Lower leg skin (tissue), 4 donors: ENCODE results near the gene GREB1. TPM values are rescaled to one million over a fixed set of nuclear protein-coding genes. Genes with fewer than 3 reads are reported as not detected.
A peak's percentile ranks its signal among the peaks of the same experiment; 100 is the strongest.

Experiments used
- DNase-seq, 2 donors: peaks; one replicate each; pipeline ENCODE4 v3.0.0-alpha.2; 2019; ENCODE audit warnings: low spot score in 2 of 2
- H3K4me3 ChIP-seq: fragments of 200-600 bp; sonication (generic); 2 replicates; pipeline ENCODE4 v1.5.1; 2017; ENCODE audit warnings: mild to moderate bottlenecking, low read depth; ENCODE audit not compliant: poor library complexity, severe bottlenecking
- POLR2A ChIP-seq, 2 donors: fragments of 450-650 bp; IDR thresholded peaks; one replicate each; pipeline ENCODE4 v1.6.1; 2016 to 2017; ENCODE audit warnings: antibody characterized with exemption in 2 of 2, mild to moderate bottlenecking in 1 of 2, moderate library complexity in 1 of 2
- WGBS, 2 donors: methylation state at CpG; one replicate each; pipeline ENCODE4 v1.1.5; 2018; 5-methylcytosine and 5-hydroxymethylcytosine counted together
- intact Hi-C: fragments of 100-400 bp; cut with DNase I; formaldehyde crosslinking; loops from one replicate; pipeline ENCODE4 v1.15.0; 2023; ENCODE audit warnings: low total_unique reads
- total RNA-seq, 4 donors: library from RNA; depleted of rRNA; stranded (reverse); fragments of >200 nt; gene quantifications; one replicate each; pipeline ENCODE4 v1.1.0, GENCODE V29; 2016
- TF ChIP-seq, protein P1 (sequence below), 3 donors: fragments of 450-650 bp; IDR thresholded peaks; one replicate each; pipeline ENCODE4 v1.5.1; 2016; ENCODE audit warnings: antibody characterized with exemption in 3 of 3, mild to moderate bottlenecking in 3 of 3, moderate library complexity in 2 of 3

Gene GREB1
- total RNA-seq, 4 donors from 2014 or later, result 2.4 to 12.2 (median 4.0) TPM

DNA sequence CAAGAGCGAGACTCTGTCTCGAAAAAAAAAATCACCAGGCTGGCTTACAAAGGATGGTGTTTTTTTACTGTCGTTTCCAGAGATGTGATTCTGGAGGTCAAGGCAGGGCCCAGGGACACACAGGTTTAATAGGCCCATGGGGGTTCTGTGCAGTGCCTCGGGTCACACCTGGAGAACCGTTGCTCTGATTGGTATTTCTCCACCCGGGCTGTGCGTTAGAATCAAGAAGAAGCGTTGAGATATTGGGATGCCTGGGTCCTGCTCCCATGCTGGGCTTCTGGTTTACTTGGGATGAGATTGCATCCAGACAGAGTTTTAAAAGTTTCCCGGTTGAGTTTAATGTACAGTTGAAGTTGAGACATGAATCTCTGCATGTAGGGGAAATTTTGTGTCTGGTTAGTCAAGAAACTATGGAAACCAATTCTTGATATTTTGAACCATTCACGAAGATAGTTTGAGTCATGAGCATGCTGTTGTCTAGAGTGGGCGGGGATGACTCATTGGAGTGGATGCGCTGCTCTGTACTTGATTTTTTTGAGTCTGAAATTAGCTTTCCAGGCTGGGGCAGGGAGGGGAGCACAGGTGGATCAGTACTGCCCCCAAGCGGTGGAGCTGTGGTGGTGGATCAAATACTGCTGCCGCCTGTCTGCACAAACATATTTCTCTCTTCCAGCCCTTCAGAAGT lies 50.1 kb downstream of the GREB1 start:
- 48 to 49% methylated on average over 14 of the region's 14 CpGs for WGBS, 2 donors
- no peak for TF ChIP-seq POLR2A (IDR thresholded peaks at IDR 0.05)
- TF ChIP-seq, protein P1, sequence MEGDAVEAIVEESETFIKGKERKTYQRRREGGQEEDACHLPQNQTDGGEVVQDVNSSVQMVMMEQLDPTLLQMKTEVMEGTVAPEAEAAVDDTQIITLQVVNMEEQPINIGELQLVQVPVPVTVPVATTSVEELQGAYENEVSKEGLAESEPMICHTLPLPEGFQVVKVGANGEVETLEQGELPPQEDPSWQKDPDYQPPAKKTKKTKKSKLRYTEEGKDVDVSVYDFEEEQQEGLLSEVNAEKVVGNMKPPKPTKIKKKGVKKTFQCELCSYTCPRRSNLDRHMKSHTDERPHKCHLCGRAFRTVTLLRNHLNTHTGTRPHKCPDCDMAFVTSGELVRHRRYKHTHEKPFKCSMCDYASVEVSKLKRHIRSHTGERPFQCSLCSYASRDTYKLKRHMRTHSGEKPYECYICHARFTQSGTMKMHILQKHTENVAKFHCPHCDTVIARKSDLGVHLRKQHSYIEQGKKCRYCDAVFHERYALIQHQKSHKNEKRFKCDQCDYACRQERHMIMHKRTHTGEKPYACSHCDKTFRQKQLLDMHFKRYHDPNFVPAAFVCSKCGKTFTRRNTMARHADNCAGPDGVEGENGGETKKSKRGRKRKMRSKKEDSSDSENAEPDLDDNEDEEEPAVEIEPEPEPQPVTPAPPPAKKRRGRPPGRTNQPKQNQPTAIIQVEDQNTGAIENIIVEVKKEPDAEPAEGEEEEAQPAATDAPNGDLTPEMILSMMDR (IDR thresholded peaks at IDR 0.05), result peak in 1 of 3 donors; percentile 21
- DNase-seq, result peak; percentile 81 to 92
- intact Hi-C loops, result loop anchor here (5.0 kb wide), 1 partner anchor 107 kb away; no protein-coding TSS in a partner anchor
- H3K4me3 ChIP-seq, result no peak overlapping the region

DNA sequence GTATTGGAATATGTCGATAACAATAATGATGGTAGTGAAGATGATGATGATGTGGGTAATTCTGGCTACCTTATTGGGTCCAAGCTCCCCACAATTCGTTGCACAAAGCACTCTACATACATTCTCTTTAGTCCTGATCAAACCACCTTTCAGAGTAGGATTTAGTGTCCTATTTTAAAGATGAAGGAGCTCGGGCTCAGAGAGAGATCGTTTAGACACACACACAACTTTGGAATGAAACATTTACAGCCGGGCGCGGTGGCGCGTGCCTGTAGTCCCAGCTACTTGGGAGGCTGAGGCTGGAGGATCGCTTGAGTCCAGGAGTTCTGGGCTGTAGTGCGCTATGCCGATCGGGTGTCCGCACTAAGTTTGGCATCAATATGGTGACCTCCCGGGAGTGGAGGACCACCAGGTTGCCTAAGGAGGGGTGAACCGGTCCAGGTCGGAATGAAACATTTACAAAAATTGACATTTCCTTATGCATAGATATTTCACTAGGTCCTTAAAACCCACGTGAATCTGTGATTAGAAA lies 50.7 kb downstream of the GREB1 start:
- no peak overlapping the region for H3K4me3 ChIP-seq
- WGBS, 2 donors, result 80 to 81% methylated on average over 18 of the region's 18 CpGs
- no peak for TF ChIP-seq POLR2A (IDR thresholded peaks at IDR 0.05)
- TF ChIP-seq, protein P1 (IDR thresholded peaks at IDR 0.05), result no peak
- intact Hi-C loops, result loop anchor here (5.0 kb wide), 1 partner anchor 107 kb away; no protein-coding TSS in a partner anchor
- DNase-seq, result no peak

DNA sequence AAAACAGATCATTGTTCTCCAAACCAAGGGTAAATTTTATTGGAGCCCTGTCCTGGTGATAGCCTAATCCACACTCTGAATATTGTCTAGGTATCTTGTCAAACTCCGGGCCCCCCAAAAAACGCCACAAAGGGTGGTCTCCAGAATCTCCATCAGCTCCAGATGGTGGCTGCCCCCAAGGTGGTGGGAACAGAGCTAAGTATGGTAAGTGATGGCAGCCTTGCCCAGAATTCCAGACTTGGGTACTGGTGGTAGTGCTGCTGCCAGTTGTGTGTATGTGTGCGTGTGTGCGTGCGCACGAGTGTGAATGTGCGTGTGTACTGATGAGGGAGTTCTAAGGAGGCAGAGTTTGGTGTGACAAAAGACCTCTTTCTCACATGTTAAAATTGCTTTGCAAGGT lies 51.2 kb downstream of the GREB1 start:
- no peak for DNase-seq
- no peak for TF ChIP-seq POLR2A (IDR thresholded peaks at IDR 0.05)
- TF ChIP-seq, protein P1 (IDR thresholded peaks at IDR 0.05), result no peak
- no peak overlapping the region for H3K4me3 ChIP-seq
- intact Hi-C loops, result no loop called here
- 92 to 96% methylated on average over 7 of the region's 7 CpGs for WGBS, 2 donors

DNA sequence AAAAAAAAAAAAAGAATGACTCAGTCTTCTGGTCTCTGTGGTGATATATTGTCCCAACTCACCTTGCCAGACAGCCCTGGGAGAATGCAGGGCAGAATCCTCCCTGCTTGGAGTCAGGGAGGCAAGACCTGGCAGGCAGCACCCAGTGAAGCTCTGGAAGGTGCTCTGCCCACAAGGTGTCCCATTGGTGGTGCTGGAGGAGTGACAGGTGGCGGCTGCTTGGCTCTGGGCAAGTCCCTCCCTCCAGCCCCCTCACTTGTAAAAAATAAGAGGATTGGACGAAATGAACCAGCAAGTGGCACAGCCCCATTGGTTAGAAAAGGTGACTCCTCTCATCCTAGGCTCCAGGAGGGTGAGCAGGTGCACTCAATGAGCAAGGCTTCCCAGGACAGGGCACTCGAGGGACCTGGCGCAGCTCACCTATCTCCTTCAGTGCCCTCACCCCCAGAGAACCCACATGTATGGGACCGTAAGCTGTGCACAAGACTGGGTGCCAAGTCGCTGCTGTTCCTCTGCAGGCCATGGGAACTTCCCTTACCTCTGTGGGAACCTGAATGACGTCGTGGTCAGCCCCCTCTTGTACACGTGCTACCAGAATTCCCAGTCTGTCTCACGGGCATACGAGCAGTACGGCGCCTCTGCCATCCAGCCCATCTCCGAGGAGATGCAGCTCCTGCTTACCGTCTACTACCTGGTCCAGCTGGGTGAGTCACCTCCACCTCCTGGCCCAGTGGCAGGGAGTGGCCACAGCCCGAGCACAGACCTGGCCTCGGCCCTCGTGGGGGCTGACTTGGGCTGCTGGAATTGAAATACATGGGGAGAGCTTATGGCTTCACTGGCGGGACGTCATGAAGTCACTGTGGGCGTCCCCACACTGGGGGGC lies 54.6 kb downstream of the GREB1 start:
- no peak for DNase-seq
- intact Hi-C loops, result no loop called here
- H3K4me3 ChIP-seq, result no peak overlapping the region
- no peak for TF ChIP-seq POLR2A (IDR thresholded peaks at IDR 0.05)
- TF ChIP-seq, protein P1 (IDR thresholded peaks at IDR 0.05), result no peak
- 87 to 90% methylated on average over 21 of the region's 21 CpGs for WGBS, 2 donors

DNA sequence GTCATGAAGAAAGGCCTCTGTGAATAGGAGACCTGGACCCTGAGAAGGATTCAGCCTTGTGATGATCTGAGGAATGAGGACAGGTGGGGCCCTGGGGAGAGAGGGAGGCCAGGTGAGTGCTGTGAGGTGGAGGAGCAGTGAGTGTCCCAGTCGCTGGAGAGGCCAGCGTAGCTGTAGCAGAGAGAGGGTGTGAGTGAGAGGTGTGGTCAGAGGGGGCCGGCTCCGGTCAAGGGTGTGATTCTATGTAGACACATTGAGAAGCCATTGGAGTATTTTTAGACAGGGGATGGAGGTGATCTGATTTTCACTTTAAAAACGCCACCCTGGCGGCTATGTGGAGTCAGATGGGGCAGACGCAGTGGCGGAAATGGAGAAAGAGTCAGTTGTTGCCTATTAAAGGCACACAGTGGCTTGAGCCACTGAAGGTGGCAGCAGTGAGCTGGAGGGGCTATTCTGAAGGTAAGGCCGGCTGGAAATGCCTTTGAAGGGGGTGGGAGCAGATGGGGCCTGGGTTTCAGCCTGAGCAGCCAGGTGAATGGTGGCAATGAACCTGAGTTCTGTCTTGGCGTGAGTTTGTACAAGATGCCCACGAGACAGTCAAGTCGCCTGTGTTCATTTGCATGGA lies 55.6 kb downstream of the GREB1 start:
- no peak overlapping the region for H3K4me3 ChIP-seq
- DNase-seq, result no peak
- intact Hi-C loops, result no loop called here
- 90 to 93% methylated on average over 12 of the region's 12 CpGs for WGBS, 2 donors
- TF ChIP-seq, protein P1 (IDR thresholded peaks at IDR 0.05), result no peak
- no peak for TF ChIP-seq POLR2A (IDR thresholded peaks at IDR 0.05)
